Lung (tissue), 12 donors: ENCODE measurements around the gene ROS1. TPM values are rescaled to one million over a fixed set of nuclear protein-coding genes. Genes with fewer than 3 reads are reported as not detected.

Source experiments
- ATAC-seq: fragments of 200-7000 bp; cut with Tn5 transposase; one replicate; pipeline ENCODE4 v1.9.1; 2020; ENCODE audit warnings: moderate number of reproducible peaks; ENCODE audit not compliant: insufficient read depth, low FRiP score
- DNase-seq, 3 donors: peaks; one replicate each; pipeline ENCODE4 v3.0.0-alpha.2; 2013 to 2017
- H3K27ac ChIP-seq, 2 donors: one replicate each; pipeline ENCODE4 v1.5.1; 2013; ENCODE audit warnings: mild to moderate bottlenecking in 2 of 2, moderate library complexity in 2 of 2, control low read depth in 1 of 2, inconsistent platforms in 1 of 2, low read depth in 1 of 2, low read length in 1 of 2
- H3K27me3 ChIP-seq, 3 donors: one replicate each; pipeline ENCODE4 v1.5.1; 2013; ENCODE audit warnings: low read length in 2 of 3; ENCODE audit not compliant: control insufficient read depth in 3 of 3, insufficient read depth in 3 of 3
- H3K36me3 ChIP-seq, 4 donors: one replicate each; pipeline ENCODE4 v1.5.1; 2013; ENCODE audit warnings: low read length in 4 of 4, mild to moderate bottlenecking in 1 of 4, moderate library complexity in 1 of 4; ENCODE audit not compliant: control insufficient read depth in 4 of 4, insufficient read depth in 4 of 4
- H3K4me1 ChIP-seq, 5 donors: one replicate each; pipeline ENCODE4 v1.5.1; 2013; ENCODE audit warnings: low read length in 5 of 5, mild to moderate bottlenecking in 2 of 5, moderate library complexity in 1 of 5; ENCODE audit not compliant: control insufficient read depth in 5 of 5, insufficient read depth in 5 of 5
- H3K4me3 ChIP-seq: one replicate; pipeline ENCODE4 v1.5.1; 2013; ENCODE audit warnings: mild to moderate bottlenecking, control low read depth, moderate library complexity
- H3K9ac ChIP-seq, 2 donors: one replicate each; pipeline ENCODE4 v1.5.1; 2013; ENCODE audit warnings: low read length in 2 of 2, control low read depth in 1 of 2; ENCODE audit not compliant: insufficient read depth in 1 of 2
- H3K9me3 ChIP-seq, 4 donors: one replicate each; pipeline ENCODE4 v1.5.1; 2013; ENCODE audit warnings: low read length in 3 of 4, mild to moderate bottlenecking in 1 of 4, moderate library complexity in 1 of 4; ENCODE audit not compliant: control insufficient read depth in 4 of 4, insufficient read depth in 3 of 4
- CTCF ChIP-seq: IDR thresholded peaks from 2 replicates; pipeline ENCODE4 v1.5.1; 2012; ENCODE audit warnings: mild to moderate bottlenecking; ENCODE audit errors: control extremely low read depth, extremely low read depth
- WGBS, 2 donors: extraction: QIAGEN DNeasy Blood & Tissue Kit; methylation state at CpG; one replicate each; pipeline ENCODE4 v1.1.7; 2013; 5-methylcytosine and 5-hydroxymethylcytosine counted together
- polyA plus RNA-seq, 2 donors: library from polyadenylated mRNA; stranded (reverse); fragments of 200-250 nt; gene quantifications; one replicate each; pipeline ENCODE4 v1.2.1, GENCODE V29; 2013
- total RNA-seq, 2 donors: library from RNA; depleted of rRNA in 1 of 2; stranded (reverse); fragments of >200 nt in 1 of 2; gene quantifications; one replicate each; pipeline ENCODE4 v1.2.1, GENCODE V29; 2014 to 2021
- donor health status: control.
- donor health status: control.
- donor health status: Bipolar disorder and iron deficiency.
- donor health status: healthy.
- donor health status: DM: yes; HTN: yes; CAD: no.

ROS1 gene
- total and polyA plus RNA-seq, 4 donors: 15.5 to 263 (median 59.4) TPM

GRCh38 chr6:117465691-117466090 is 39.9 kb upstream of the ROS1 start:
- DNase-seq (no peak), ATAC-seq (no peak)
- Histone ChIP-seq H3K27me3 (peaks cover 0 to 37% (median 0%) of the 10 kb centered on the region in 3 donors), H3K9ac (no peak overlapping the region), H3K27ac (no peak overlapping the region), H3K36me3 (no peaks in the 10 kb centered on the region), H3K4me1 (no peaks in the 10 kb centered on the region), H3K9me3 (no peaks in the 10 kb centered on the region), H3K4me3 (no peak overlapping the region)
- TF ChIP-seq CTCF: no peak
- 41 to 65% methylated on average over 1 of the region's 1 CpG for WGBS, 2 donors

GRCh38 chr6:117464700-117465099 is 39.0 kb upstream of the ROS1 start:
- H3K36me3 ChIP-seq: no peaks in the 10 kb centered on the region
- no peak for TF ChIP-seq CTCF
- no peak overlapping the region for H3K9ac ChIP-seq
- DNase-seq (no peak), ATAC-seq (no peak)
- no peaks in the 10 kb centered on the region for H3K9me3 ChIP-seq
- no peak overlapping the region for H3K4me3 ChIP-seq
- WGBS, 2 donors: 71 to 95% methylated on average over 2 of the region's 2 CpGs
- H3K27ac ChIP-seq: no peak overlapping the region
- H3K27me3 ChIP-seq: peaks cover 0 to 28% (median 0%) of the 10 kb centered on the region in 3 donors
- no peaks in the 10 kb centered on the region for H3K4me1 ChIP-seq

- H3K4me1 ChIP-seq: no peaks in the 10 kb centered on the region
- H3K36me3 ChIP-seq: no peaks in the 10 kb centered on the region
- H3K4me3 ChIP-seq: no peak overlapping the region
- WGBS, 2 donors: 79% methylated on average over 4 of the region's 4 CpGs
- no peak overlapping the region for H3K27ac ChIP-seq
- DNase-seq (no peak), ATAC-seq (no peak)
- no peak overlapping the region for H3K9ac ChIP-seq
- H3K9me3 ChIP-seq: no peaks in the 10 kb centered on the region
- TF ChIP-seq CTCF: no peak
- H3K27me3 ChIP-seq: peaks cover 0 to 28% (median 0%) of the 10 kb centered on the region in 3 donors
Measured at GRCh38 chr6:117463762-117464665, 38.3 kb upstream of the ROS1 start.
